HepG2 (cell line): ENCODE measurements around the gene TMEM135. TPM values are rescaled to one million over a fixed set of nuclear protein-coding genes. Genes with fewer than 3 reads are reported as not detected.

Source experiments
- CCDC6 ChIP-seq: sonication (generic); formaldehyde crosslinking; IDR thresholded peaks from 2 replicates; pipeline ENCODE4 v1.8.1; 2022; ENCODE audit warnings: mild to moderate bottlenecking, missing genetic modification reagents, moderate library complexity
- CHD2 ChIP-seq: IDR thresholded peaks from 2 replicates; pipeline ENCODE4 v1.6.1; 2011; ENCODE audit warnings: low read depth, low read length, improper control_type of control experiment
- FLYWCH1 ChIP-seq: sonication (generic); formaldehyde crosslinking; IDR thresholded peaks from 2 replicates; pipeline ENCODE4 v1.8.1; 2023; ENCODE audit warnings: mild to moderate bottlenecking, missing genetic modification reagents
- GABPB1 ChIP-seq: IDR thresholded peaks from 2 replicates; pipeline ENCODE4 v1.6.1; 2016; ENCODE audit warnings: mild to moderate bottlenecking, missing genetic modification reagents, moderate library complexity, missing compliant biosample characterization
- GZF1 ChIP-seq: sonication (generic); formaldehyde crosslinking; IDR thresholded peaks from 2 replicates; pipeline ENCODE4 v1.5.1; 2020; ENCODE audit warnings: mild to moderate bottlenecking, missing genetic modification reagents
- HOXD1 ChIP-seq: sonication (generic); formaldehyde crosslinking; IDR thresholded peaks from 2 replicates; pipeline ENCODE4 v1.5.0; 2020; ENCODE audit warnings: missing genetic modification reagents
- IRF2 ChIP-seq: IDR thresholded peaks from 2 replicates; pipeline ENCODE4 v1.6.1; 2018; ENCODE audit warnings: missing genetic modification reagents, missing compliant biosample characterization
- KDM4B ChIP-seq: sonication (generic); formaldehyde crosslinking; IDR thresholded peaks from 2 replicates; pipeline ENCODE4 v1.4.0; 2020; ENCODE audit warnings: missing genetic modification reagents
- KDM5A ChIP-seq: fragments of 200-600 bp; sonication (generic); IDR thresholded peaks from 2 replicates; pipeline ENCODE4 v1.7.0; 2018; ENCODE audit warnings: antibody characterized with exemption, mild to moderate bottlenecking, low read length, borderline replicate concordance
- KLF6 ChIP-seq: IDR thresholded peaks from 2 replicates; pipeline ENCODE4 v1.8.0; 2016; ENCODE audit warnings: missing biosample characterization, missing genetic modification reagents
- KLF9 ChIP-seq: IDR thresholded peaks from 2 replicates; pipeline ENCODE4 v1.6.1; 2016; ENCODE audit warnings: low read depth
- LBX2 ChIP-seq: sonication (generic); formaldehyde crosslinking; IDR thresholded peaks from 2 replicates; pipeline ENCODE4 v1.5.0; 2020; ENCODE audit warnings: missing genetic modification reagents, mild to moderate bottlenecking, borderline replicate concordance
- MAFK ChIP-seq, 2 experiments: IDR thresholded peaks in 1 of 2; conservative IDR thresholded peaks in 1 of 2; 2 replicates each; pipeline ENCODE4 v1.6.1; 2011; ENCODE audit warnings: improper control_type of control experiment in 2 of 2, low read length in 2 of 2
- MEF2D ChIP-seq: sonication (generic); formaldehyde crosslinking; IDR thresholded peaks from 2 replicates; pipeline ENCODE4 v1.5.1; 2020; ENCODE audit warnings: mild to moderate bottlenecking, missing genetic modification reagents
- NR1H2 ChIP-seq: sonication (generic); formaldehyde crosslinking; IDR thresholded peaks from 2 replicates; pipeline ENCODE4 v1.8.1; 2022; ENCODE audit warnings: low read depth, missing genetic modification reagents, borderline replicate concordance
- PBX2 ChIP-seq: IDR thresholded peaks from 2 replicates; pipeline ENCODE4 v1.6.1; 2016; ENCODE audit warnings: control low read depth
- RFX5 ChIP-seq: IDR thresholded peaks from 2 replicates; pipeline ENCODE4 v1.6.1; 2011; ENCODE audit warnings: low read depth, low read length, improper control_type of control experiment
- RXRB ChIP-seq: IDR thresholded peaks from 2 replicates; pipeline ENCODE4 v1.6.1; 2016; ENCODE audit warnings: borderline replicate concordance, missing genetic modification reagents, missing compliant biosample characterization
- SNAPC2 ChIP-seq: sonication (generic); formaldehyde crosslinking; IDR thresholded peaks from 2 replicates; pipeline ENCODE4 v1.8.1; 2022; ENCODE audit warnings: mild to moderate bottlenecking, missing genetic modification reagents
- WIZ ChIP-seq: sonication (generic); formaldehyde crosslinking; IDR thresholded peaks from 2 replicates; pipeline ENCODE4 v1.5.1; 2020; ENCODE audit warnings: mild to moderate bottlenecking, missing genetic modification reagents
- ZFY ChIP-seq: sonication (generic); formaldehyde crosslinking; IDR thresholded peaks from 2 replicates; pipeline ENCODE4 v1.4.0; 2020; ENCODE audit warnings: missing genetic modification reagents
- ZNF121 ChIP-seq: sonication (generic); formaldehyde crosslinking; IDR thresholded peaks from 2 replicates; pipeline ENCODE4 v1.5.0; 2020; ENCODE audit warnings: mild to moderate bottlenecking, missing genetic modification reagents
- ZNF281 ChIP-seq: sonication (generic); formaldehyde crosslinking; IDR thresholded peaks from 2 replicates; pipeline ENCODE4 v1.4.0; 2020; ENCODE audit warnings: missing genetic modification reagents, borderline replicate concordance
- ZNF326 ChIP-seq: sonication (generic); formaldehyde crosslinking; IDR thresholded peaks from 2 replicates; pipeline ENCODE4 v1.4.0; 2020; ENCODE audit warnings: missing genetic modification reagents, borderline replicate concordance
- ZNF432 ChIP-seq: sonication (generic); formaldehyde crosslinking; IDR thresholded peaks from 2 replicates; pipeline ENCODE4 v1.5.0; 2020; ENCODE audit warnings: missing genetic modification reagents, mild to moderate bottlenecking, borderline replicate concordance
- ZNF530 ChIP-seq: sonication (generic); formaldehyde crosslinking; IDR thresholded peaks from 2 replicates; pipeline ENCODE4 v1.5.0; 2020; ENCODE audit warnings: low read depth, mild to moderate bottlenecking, missing genetic modification reagents
- ZNF572 ChIP-seq: sonication (generic); formaldehyde crosslinking; IDR thresholded peaks from 2 replicates; pipeline ENCODE4 v1.5.1; 2020; ENCODE audit warnings: mild to moderate bottlenecking, missing genetic modification reagents
- ZNF577 ChIP-seq: sonication (generic); formaldehyde crosslinking; IDR thresholded peaks from 2 replicates; pipeline ENCODE4 v1.4.0; 2020; ENCODE audit warnings: mild to moderate bottlenecking, low read depth, missing genetic modification reagents, borderline replicate concordance
- polyA plus RNA-seq, 8 experiments: library from polyadenylated mRNA; depleted of rRNA in 3 of 8; stranded (reverse) in 7 of 8; unstranded in 1 of 8; fragments of >200 nt; fragmentation: Illumina TruSeq in 4 of 8; extraction: Trizol in 4 of 8; gene quantifications; 2 replicates each; pipeline versions ENCODE4 v1.2.1 to v1.2.3, GENCODE V29; 2011 to 2016; ENCODE audit warnings: low read depth in 4 of 8, missing spikeins in 1 of 8, mixed read lengths in 1 of 8; ENCODE audit not compliant: insufficient read depth in 1 of 8
- total RNA-seq, 5 experiments: library from RNA; depleted of rRNA; stranded (reverse); fragments of >200 nt; fragmentation: Illumina TruSeq; extraction: Trizol; gene quantifications; 2 replicates each; pipeline ENCODE4 v1.2.3, GENCODE V29; 2016; ENCODE audit warnings: low read depth in 1 of 5

TMEM135 gene
- total and polyA plus RNA-seq, 2 of the 13 experiments (the other 11 are each of a cell fraction or from before 2014, with no cell fraction given): 36.6 to 88.9 TPM

GRCh38 chr11:87037450-87038234, at the start of gene TMEM135 (continued):
- TF ChIP-seq ZNF432 (CRISPR knock-in tag) (no peak), SNAPC2 (no peak; the same call in none of the 2 replicates), KDM4B (CRISPR knock-in tag) (0 out of 2 replicates have a peak, but pooled peaks have one; percentile 43), ZNF326 (CRISPR knock-in tag) (no peak), ZNF572 (no peak), PBX2 (CRISPR knock-in tag) (no peak), CHD2 (no peak), KLF6 (CRISPR knock-in tag) (peak; percentile 80; the same call in 1 of the 2 replicates), IRF2 (CRISPR knock-in tag) (peak; percentile 84), KLF9 (CRISPR knock-in tag) (no peak), GABPB1 (CRISPR knock-in tag) (peak; percentile 84), MEF2D (peak; percentile 56), WIZ (CRISPR knock-in tag) (peak; percentile 97; the same call in 1 of the 2 replicates), GZF1 (CRISPR knock-in tag) (0 out of 2 replicates have a peak, but pooled peaks have one; percentile 33), ZNF281 (CRISPR knock-in tag) (peak; percentile 49), ZNF121 (CRISPR knock-in tag) (peak; percentile 68; the same call in 1 of the 2 replicates), MAFK (conservative IDR thresholded peaks at IDR 0.05 in 1 of 2, IDR thresholded peaks at IDR 0.05 in 1 of 2; ENCODE audit: low read length in 2 of 2) (no peak), RXRB (CRISPR knock-in tag) (peak; percentile 100), ZNF530 (no peak), NR1H2 (CRISPR knock-in tag) (peak; percentile 99), FLYWCH1 (CRISPR knock-in tag) (no peak), ZFY (CRISPR knock-in tag) (peak; percentile 56; the same call in 1 of the 2 replicates), KDM5A (peak; percentile 39; the same call in 1 of the 2 replicates), CCDC6 (CRISPR knock-in tag) (peak; percentile 85), ZNF577 (CRISPR knock-in tag) (no peak), HOXD1 (CRISPR knock-in tag) (0 out of 2 replicates have a peak, but pooled peaks have one; percentile 48), RFX5 (peak; percentile 46; the same call in 1 of the 2 replicates), LBX2 (CRISPR knock-in tag) (peak; percentile 72; the same call in 1 of the 2 replicates)
